ENCODE results near the gene DTD1.

- TF ChIP-seq RBM39 (IDR thresholded peaks at IDR 0.05; ENCODE audit: low read depth, low read length, poor library complexity, severe bottlenecking), result no peak
- TF ChIP-seq PRDM15 (CRISPR knock-in tag; IDR thresholded peaks at IDR 0.05), result no peak
- no peak for TF ChIP-seq JUND (CRISPR knock-in tag; IDR thresholded peaks at IDR 0.05)
Observed at GRCh38 chr20:18685406-18685805, 97.6 kb downstream of the DTD1 start.
